ENCODE measurements around the gene MAPK14.
"Not testable (repeated sequence)": the region's sequence is repeated elsewhere in the genome, so short reads cannot be mapped to it uniquely, and the experiment has no call there.

Gene MAPK14

DNA sequence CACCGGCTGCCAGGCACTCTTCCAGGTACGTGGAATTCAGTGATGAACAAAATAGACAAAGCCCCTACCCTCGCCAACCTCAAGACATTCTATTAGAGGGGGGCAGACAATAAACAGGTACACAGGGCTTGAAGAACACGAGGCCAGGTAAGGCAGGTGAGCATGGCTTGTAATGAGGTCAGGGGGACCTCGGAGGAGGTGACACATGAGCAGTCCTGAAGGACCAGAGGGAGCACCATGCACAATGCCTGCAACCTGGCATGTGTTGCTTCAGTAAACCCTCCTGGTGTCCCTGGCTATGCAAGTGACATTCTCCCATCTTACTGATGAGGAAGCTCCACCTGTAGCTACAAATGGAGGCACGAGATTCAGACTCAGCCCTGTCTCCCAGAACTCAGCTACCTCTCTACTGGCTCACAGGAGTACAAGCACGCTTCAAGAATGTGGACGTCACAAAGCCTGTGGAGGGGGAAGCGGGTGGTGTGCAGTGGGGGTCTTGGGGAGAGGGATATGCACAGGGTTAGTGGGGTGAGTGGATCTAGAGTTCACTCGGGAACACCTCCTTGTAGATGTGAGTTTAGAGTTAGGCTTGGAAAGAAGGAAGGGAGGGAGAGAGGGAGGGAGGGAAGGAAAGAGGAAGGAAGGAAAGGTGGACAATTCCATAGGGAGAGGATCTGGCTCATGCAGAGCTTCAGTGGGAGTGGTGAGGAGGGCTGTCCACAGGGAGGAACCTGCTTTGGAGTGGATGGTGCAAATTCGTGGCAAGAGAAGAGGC, 95.1 kb downstream of the MAPK14 start:
- Histone ChIP-seq H3K4me3 (ENCODE audit: low read length) (no peak overlapping the region), H3K9me3 (ENCODE audit: control insufficient read depth, insufficient read depth, low read length) (no peaks in the 10 kb centered on the region), H3K27me3 (ENCODE audit: control insufficient read depth, low read length) (no peaks in the 10 kb centered on the region), H4K20me1 (ENCODE audit: control insufficient read depth, insufficient read depth, low read depth, low read length) (no peaks in the 10 kb centered on the region), H3K4me2 (ENCODE audit: low read length) (no peak overlapping the region), H3K27ac (ENCODE audit: low read depth, low read length) (no peak overlapping the region), H3K79me2 (ENCODE audit: control insufficient read depth, low read length) (no peaks in the 10 kb centered on the region), H3K4me1 (ENCODE audit: control insufficient read depth, low read length) (peaks cover 77% of the 10 kb centered on the region), H3F3A (ENCODE audit: control insufficient read depth, insufficient read depth) (peaks cover 12% of the 10 kb centered on the region), H3K36me3 (ENCODE audit: control insufficient read depth, low read length) (no peaks in the 10 kb centered on the region), H3K9me2 (replicated peaks; ENCODE audit: control insufficient read depth, low read length) (no peaks in the 10 kb centered on the region)
- TF ChIP-seq, protein P1, sequence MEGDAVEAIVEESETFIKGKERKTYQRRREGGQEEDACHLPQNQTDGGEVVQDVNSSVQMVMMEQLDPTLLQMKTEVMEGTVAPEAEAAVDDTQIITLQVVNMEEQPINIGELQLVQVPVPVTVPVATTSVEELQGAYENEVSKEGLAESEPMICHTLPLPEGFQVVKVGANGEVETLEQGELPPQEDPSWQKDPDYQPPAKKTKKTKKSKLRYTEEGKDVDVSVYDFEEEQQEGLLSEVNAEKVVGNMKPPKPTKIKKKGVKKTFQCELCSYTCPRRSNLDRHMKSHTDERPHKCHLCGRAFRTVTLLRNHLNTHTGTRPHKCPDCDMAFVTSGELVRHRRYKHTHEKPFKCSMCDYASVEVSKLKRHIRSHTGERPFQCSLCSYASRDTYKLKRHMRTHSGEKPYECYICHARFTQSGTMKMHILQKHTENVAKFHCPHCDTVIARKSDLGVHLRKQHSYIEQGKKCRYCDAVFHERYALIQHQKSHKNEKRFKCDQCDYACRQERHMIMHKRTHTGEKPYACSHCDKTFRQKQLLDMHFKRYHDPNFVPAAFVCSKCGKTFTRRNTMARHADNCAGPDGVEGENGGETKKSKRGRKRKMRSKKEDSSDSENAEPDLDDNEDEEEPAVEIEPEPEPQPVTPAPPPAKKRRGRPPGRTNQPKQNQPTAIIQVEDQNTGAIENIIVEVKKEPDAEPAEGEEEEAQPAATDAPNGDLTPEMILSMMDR (IDR thresholded peaks at IDR 0.05; ENCODE audit: low read depth, low read length, poor library complexity, severe bottlenecking): no peak
- TF ChIP-seq EZH2phosphoT487 (IDR thresholded peaks at IDR 0.05; ENCODE audit: borderline replicate concordance, low read length): no peak

DNA sequence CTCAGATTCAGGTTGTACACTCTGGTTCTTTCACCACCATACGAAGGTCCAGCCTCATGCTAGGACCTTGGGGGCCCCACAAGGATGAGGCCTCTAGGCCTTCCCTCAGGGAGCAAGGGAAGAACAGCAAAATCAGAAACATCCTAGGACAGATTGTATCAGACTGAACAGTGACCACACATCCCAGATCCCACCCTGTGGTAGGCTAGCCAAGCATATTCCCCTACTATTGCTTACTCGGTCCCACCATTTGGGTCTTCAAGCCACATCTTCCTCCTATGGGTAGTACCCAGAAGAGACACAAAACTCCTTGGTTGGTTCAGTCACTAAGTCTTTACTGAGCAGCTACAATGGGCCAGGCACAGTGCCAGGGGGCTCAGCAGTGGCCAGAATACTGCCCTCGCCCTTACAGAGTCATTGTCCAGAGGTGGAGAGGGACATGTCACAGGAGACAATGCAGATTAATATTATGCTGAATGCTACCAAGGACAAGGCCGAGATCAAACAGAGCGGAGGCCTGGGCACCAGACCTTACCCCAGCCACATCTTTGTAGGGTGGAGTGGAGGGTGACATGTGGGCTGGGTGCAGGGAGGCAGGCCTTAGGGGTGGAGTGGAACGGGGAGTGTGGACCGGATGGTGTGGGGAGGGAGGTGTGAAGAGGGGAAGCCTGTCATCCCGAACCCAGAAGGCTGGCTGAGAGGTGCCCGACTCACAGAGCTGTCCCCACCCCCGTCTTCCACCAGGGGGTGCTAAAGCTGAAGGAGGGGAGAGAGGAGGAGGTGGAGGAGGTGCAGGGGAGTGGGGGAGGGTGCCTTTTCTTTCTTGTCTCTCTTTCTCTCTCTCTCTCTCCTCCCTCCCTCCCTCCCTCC, 95.9 kb downstream of the MAPK14 start:
- Histone ChIP-seq H3K4me3 (ENCODE audit: low read length) (peak overlapping the region; percentile 28), H4K20me1 (ENCODE audit: control insufficient read depth, insufficient read depth, low read depth, low read length) (no peaks in the 10 kb centered on the region), H3K4me1 (ENCODE audit: control insufficient read depth, low read length) (peaks cover 69% of the 10 kb centered on the region), H3K27me3 (ENCODE audit: control insufficient read depth, low read length) (no peaks in the 10 kb centered on the region), H3K36me3 (ENCODE audit: control insufficient read depth, low read length) (no peaks in the 10 kb centered on the region), H3K9me3 (ENCODE audit: control insufficient read depth, insufficient read depth, low read length) (no peaks in the 10 kb centered on the region), H3K4me2 (ENCODE audit: low read length) (peak overlapping the region; percentile 49), H3K9me2 (replicated peaks; ENCODE audit: control insufficient read depth, low read length) (no peaks in the 10 kb centered on the region), H3K79me2 (ENCODE audit: control insufficient read depth, low read length) (no peaks in the 10 kb centered on the region), H3F3A (ENCODE audit: control insufficient read depth, insufficient read depth) (peaks cover 9% of the 10 kb centered on the region), H3K27ac (ENCODE audit: low read depth, low read length) (no peak overlapping the region)
- TF ChIP-seq, protein P1 (IDR thresholded peaks at IDR 0.05; ENCODE audit: low read depth, low read length, poor library complexity, severe bottlenecking): peak; percentile 76
- no peak for TF ChIP-seq EZH2phosphoT487 (IDR thresholded peaks at IDR 0.05; ENCODE audit: borderline replicate concordance, low read length)

DNA sequence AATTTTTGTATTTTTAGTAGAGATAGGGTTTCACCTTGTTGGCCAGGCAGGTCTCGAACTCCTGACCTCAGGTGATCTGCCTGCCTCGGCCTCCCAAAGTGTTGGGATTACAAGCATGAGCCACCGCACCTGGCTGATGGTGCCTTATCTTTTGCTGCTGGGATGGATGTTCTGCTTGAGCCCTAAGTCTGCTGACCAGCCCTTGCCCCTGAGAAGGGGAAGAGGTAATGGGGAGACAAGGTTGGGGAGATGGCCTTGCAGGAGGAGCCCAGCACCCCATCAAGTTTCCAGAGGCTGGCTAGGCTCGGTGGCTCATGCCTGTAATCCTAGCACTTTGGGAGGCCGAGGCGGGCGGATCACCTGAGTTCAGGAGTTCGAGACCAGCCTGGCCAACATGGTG, 96.7 kb downstream of the MAPK14 start:
- H3K4me3 ChIP-seq (ENCODE audit: low read length); H3K27ac ChIP-seq (ENCODE audit: low read depth, low read length); H4K20me1 ChIP-seq (ENCODE audit: control insufficient read depth, insufficient read depth, low read depth, low read length); H3K79me2 ChIP-seq (ENCODE audit: control insufficient read depth, low read length); H3K36me3 ChIP-seq (ENCODE audit: control insufficient read depth, low read length); H3K9me2 ChIP-seq (replicated peaks; ENCODE audit: control insufficient read depth, low read length); H3K9me3 ChIP-seq (ENCODE audit: control insufficient read depth, insufficient read depth, low read length); H3F3A ChIP-seq (ENCODE audit: control insufficient read depth, insufficient read depth); H3K27me3 ChIP-seq (ENCODE audit: control insufficient read depth, low read length); H3K4me2 ChIP-seq (ENCODE audit: low read length): not testable (repeated sequence)
- peaks cover 68% of the 10 kb centered on the region for H3K4me1 ChIP-seq (ENCODE audit: control insufficient read depth, low read length)

DNA sequence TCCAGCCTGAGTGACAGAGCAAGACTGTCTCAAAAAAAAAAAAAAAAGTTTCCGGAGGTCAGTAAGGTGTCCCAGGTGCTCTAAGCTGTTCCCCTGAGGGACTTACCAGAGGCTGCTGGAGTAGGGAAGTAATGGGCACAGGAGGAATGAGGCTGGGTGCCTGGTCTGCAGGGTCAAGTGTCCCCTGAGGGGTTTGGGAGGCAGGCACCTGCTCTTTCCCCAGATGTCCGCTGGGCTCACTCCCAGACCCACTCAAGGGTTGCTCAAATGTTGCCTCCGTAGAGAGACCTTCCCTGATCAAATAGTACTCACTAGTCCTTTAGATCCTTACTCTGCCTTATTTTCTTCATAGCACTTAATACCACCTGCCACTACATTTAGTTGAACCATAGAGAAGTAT, 97.3 kb downstream of the MAPK14 start:
- Histone ChIP-seq H4K20me1 (ENCODE audit: control insufficient read depth, insufficient read depth, low read depth, low read length) (no peaks in the 10 kb centered on the region), H3K27ac (ENCODE audit: low read depth, low read length) (no peak overlapping the region), H3K4me1 (ENCODE audit: control insufficient read depth, low read length) (peaks cover 66% of the 10 kb centered on the region), H3K79me2 (ENCODE audit: control insufficient read depth, low read length) (no peaks in the 10 kb centered on the region), H3F3A (ENCODE audit: control insufficient read depth, insufficient read depth) (peaks cover 11% of the 10 kb centered on the region), H3K9me3 (ENCODE audit: control insufficient read depth, insufficient read depth, low read length) (no peaks in the 10 kb centered on the region), H3K36me3 (ENCODE audit: control insufficient read depth, low read length) (no peaks in the 10 kb centered on the region), H3K9me2 (replicated peaks; ENCODE audit: control insufficient read depth, low read length) (no peaks in the 10 kb centered on the region), H3K4me3 (ENCODE audit: low read length) (no peak overlapping the region), H3K27me3 (ENCODE audit: control insufficient read depth, low read length) (no peaks in the 10 kb centered on the region), H3K4me2 (ENCODE audit: low read length) (no peak overlapping the region)
- TF ChIP-seq EZH2phosphoT487 (IDR thresholded peaks at IDR 0.05; ENCODE audit: borderline replicate concordance, low read length): no peak
- TF ChIP-seq, protein P1 (IDR thresholded peaks at IDR 0.05; ENCODE audit: low read depth, low read length, poor library complexity, severe bottlenecking): no peak
